Colonic mucosa (tissue), 2 donors: Measurements from ENCODE around the gene LRGUK. TPM values are rescaled to one million over a fixed set of nuclear protein-coding genes. Genes with fewer than 3 reads are reported as not detected.

Source experiments
- total RNA-seq, 2 donors: library from RNA; stranded (reverse); fragmentation: NEBNext Ultra II Directional in 1 of 2; extraction: Animal tissue kit (Norgen Biotek cat#: 25700) in 1 of 2; gene quantifications; one replicate each; pipeline ENCODE4 v1.2.1, GENCODE V29; 2021
- donor health status: DM: no; HTN: no; CAD: no.
- donor health status: DM: no; HTN: no; CAD: no.

The LRGUK gene
- total RNA-seq, 2 donors from 2014 or later: 0.37 to 0.69 TPM

Other genes starting within 250 kb of the LRGUK start
- gene SLC35B4, start 189.6 kb downstream of the LRGUK start, total RNA-seq: 1 to 10 TPM; 6.2 to 7.5 TPM